RWPE2 (cell line): ENCODE results near the gene DEPDC7.

ENCODE experiments used
- ATAC-seq: fragments of 200-7000 bp; cut with Tn5 transposase; 3 replicates; pipeline ENCODE4 v1.9.1; 2021; ENCODE audit warnings: low read depth
- DNase-seq: peaks from one replicate; pipeline ENCODE4 v3.0.0-alpha.2; 2020; ENCODE audit warnings: low spot score
- H3K27ac ChIP-seq: fragments of 450-650 bp; 2 replicates; pipeline ENCODE4 v1.5.1; 2017; ENCODE audit warnings: mild to moderate bottlenecking; ENCODE audit not compliant: poor library complexity, severe bottlenecking
- H3K27me3 ChIP-seq: fragments of 250-450 bp; sonication (Bioruptor Pico); 2 replicates; pipeline ENCODE4 v1.5.1; 2021; ENCODE audit warnings: mild to moderate bottlenecking, moderate library complexity; ENCODE audit not compliant: insufficient read depth, poor library complexity, severe bottlenecking
- H3K36me3 ChIP-seq: fragments of 250-450 bp; sonication (Bioruptor Pico); 2 replicates; pipeline ENCODE4 v1.5.1; 2020; ENCODE audit warnings: low read depth, mild to moderate bottlenecking, moderate library complexity
- H3K4me1 ChIP-seq: fragments of 250-450 bp; sonication (Bioruptor Pico); 2 replicates; pipeline ENCODE4 v1.5.1; 2021; ENCODE audit warnings: mild to moderate bottlenecking, moderate library complexity; ENCODE audit not compliant: insufficient read depth, poor library complexity, severe bottlenecking
- H3K4me3 ChIP-seq: fragments of 250-450 bp; sonication (Bioruptor Pico); 2 replicates; pipeline ENCODE4 v1.5.1; 2021; ENCODE audit warnings: mild to moderate bottlenecking, moderate library complexity; ENCODE audit not compliant: severe bottlenecking
- H3K9me3 ChIP-seq: fragments of 250-450 bp; sonication (Bioruptor Pico); 2 replicates; pipeline ENCODE4 v1.5.1; 2021; ENCODE audit warnings: mild to moderate bottlenecking, moderate library complexity; ENCODE audit not compliant: severe bottlenecking
- CTCF ChIP-seq: fragments of 450-650 bp; IDR thresholded peaks from one replicate; pipeline ENCODE4 v1.5.1; 2017; ENCODE audit warnings: mild to moderate bottlenecking, moderate library complexity; ENCODE audit not compliant: poor library complexity, severe bottlenecking

Gene DEPDC7

GRCh38 chr11:32991898-32992297, 23.8 kb upstream of the DEPDC7 start:
- no peak for DNase-seq
- ATAC-seq: no peak

GRCh38 chr11:33000181-33000580, 15.5 kb upstream of the DEPDC7 start:
- H3K4me3 ChIP-seq: no peak overlapping the region
- H3K36me3 ChIP-seq: no peaks in the 10 kb centered on the region
- DNase-seq (no peak), ATAC-seq (peak; percentile 87)
- no peaks in the 10 kb centered on the region for H3K27me3 ChIP-seq
- TF ChIP-seq CTCF: no peak
- peak overlapping the region; percentile 51 for H3K27ac ChIP-seq
- peaks cover 4% of the 10 kb centered on the region for H3K9me3 ChIP-seq
- peaks cover 17% of the 10 kb centered on the region for H3K4me1 ChIP-seq

More at GRCh38 chr11:32991898-32992297, 23.8 kb upstream of the DEPDC7 start:
- no peaks in the 10 kb centered on the region for H3K4me1 ChIP-seq
- no peak overlapping the region for H3K27ac ChIP-seq
- peaks cover 7% of the 10 kb centered on the region for H3K9me3 ChIP-seq
- TF ChIP-seq CTCF: no peak
- no peak overlapping the region for H3K4me3 ChIP-seq
- no peaks in the 10 kb centered on the region for H3K36me3 ChIP-seq
- no peaks in the 10 kb centered on the region for H3K27me3 ChIP-seq

GRCh38 chr11:33001281-33001680, 14.4 kb upstream of the DEPDC7 start:
- no peak for ATAC-seq
- Histone ChIP-seq H3K4me3 (no peak overlapping the region), H3K27ac (no peak overlapping the region), H3K9me3 (peaks cover 4% of the 10 kb centered on the region), H3K27me3 (no peaks in the 10 kb centered on the region), H3K4me1 (peaks cover 18% of the 10 kb centered on the region), H3K36me3 (no peaks in the 10 kb centered on the region)
- no peak for TF ChIP-seq CTCF
- DNase-seq: no peak

GRCh38 chr11:33001751-33002542, 13.7 kb upstream of the DEPDC7 start:
- no peak for TF ChIP-seq CTCF
- no peak for ATAC-seq
- Histone ChIP-seq H3K27ac (no peak overlapping the region), H3K4me1 (peaks cover 18% of the 10 kb centered on the region), H3K36me3 (no peaks in the 10 kb centered on the region), H3K9me3 (peaks cover 4% of the 10 kb centered on the region), H3K27me3 (no peaks in the 10 kb centered on the region), H3K4me3 (no peak overlapping the region)
- no peak for DNase-seq

GRCh38 chr11:33005175-33005574, 10.5 kb upstream of the DEPDC7 start:
- H3K36me3 ChIP-seq: no peaks in the 10 kb centered on the region
- DNase-seq: no peak
- H3K9me3 ChIP-seq: no peaks in the 10 kb centered on the region
- no peak for TF ChIP-seq CTCF
- no peaks in the 10 kb centered on the region for H3K27me3 ChIP-seq
- no peak for ATAC-seq
- H3K27ac ChIP-seq: no peak overlapping the region
- peaks cover 13% of the 10 kb centered on the region for H3K4me1 ChIP-seq
- no peak overlapping the region for H3K4me3 ChIP-seq
